HG03432 (cell line): ENCODE measurements around the gene SETD1A.

ENCODE experiments used
- ATAC-seq: cut with Tn5 transposase; IDR thresholded peaks from one replicate; pipeline ENCODE4 v1.9.1; 2021; ENCODE audit warnings: mild to moderate bottlenecking, moderate library complexity; ENCODE audit not compliant: unreplicated experiment

Gene SETD1A

GRCh38 chr16:30996985-30997724 lies 39.6 kb downstream of the SETD1A start:
- ATAC-seq: peak; percentile 91

- ATAC-seq: no peak
These were observed 40.5 kb downstream of the SETD1A start for GRCh38 chr16:30997725-30998711.

GRCh38 chr16:30998852-30999761 lies 41.6 kb downstream of the SETD1A start:
- no peak for ATAC-seq

GRCh38 chr16:31000671-31001382 lies 43.3 kb downstream of the SETD1A start:
- no peak for ATAC-seq

- no peak for ATAC-seq
These were observed 44.1 kb downstream of the SETD1A start for GRCh38 chr16:31001507-31002249.

- no peak for ATAC-seq
These were observed 44.7 kb downstream of the SETD1A start for GRCh38 chr16:31002250-31002700.

- no peak for ATAC-seq
These were observed 45.3 kb downstream of the SETD1A start for GRCh38 chr16:31002862-31003341.

- no peak for ATAC-seq
These were observed 46.2 kb downstream of the SETD1A start for GRCh38 chr16:31003744-31004143.

GRCh38 chr16:31004658-31005057 lies 47.1 kb downstream of the SETD1A start:
- ATAC-seq: no peak

- no peak for ATAC-seq
These were observed 48.0 kb downstream of the SETD1A start for GRCh38 chr16:31005350-31006085.

GRCh38 chr16:31006086-31006385 lies 48.5 kb downstream of the SETD1A start:
- ATAC-seq: no peak

- no peak for ATAC-seq
These were observed 49.0 kb downstream of the SETD1A start for GRCh38 chr16:31006589-31006988.

- ATAC-seq: no peak
These were observed 50.1 kb downstream of the SETD1A start for GRCh38 chr16:31007684-31008083.

- no peak for ATAC-seq
These were observed 50.6 kb downstream of the SETD1A start for GRCh38 chr16:31008149-31008548.

- no peak for ATAC-seq
These were observed 51.0 kb downstream of the SETD1A start for GRCh38 chr16:31008551-31008950.

- ATAC-seq: no peak
These were observed 51.6 kb downstream of the SETD1A start for GRCh38 chr16:31009120-31009519.

GRCh38 chr16:31009894-31010584 lies 52.5 kb downstream of the SETD1A start:
- ATAC-seq: no peak
